T-helper 2 cell treated with Interferon-gamma antibody and Interleukin-4, amounts not matched to agents 100 ng/mL and 5 ng/mL, for 36 hours (primary cell): Measurements from ENCODE around the gene CCM2L. TPM values are rescaled to one million over a fixed set of nuclear protein-coding genes. Genes with fewer than 3 reads are reported as not detected.

Source experiments
- total RNA-seq: library from RNA; stranded (reverse); gene quantifications from 2 replicates; pipeline ENCODE4 v1.2.3, GENCODE V29; 2022

CCM2L gene
- total RNA-seq, 1 donor from 2014 or later: not detected

Other genes starting within 250 kb of the CCM2L start
- 0.50 and 1.0 TPM in 2 replicates for gene MYLK2, start 191.1 kb upstream of the CCM2L start, total RNA-seq
- gene FOXS1, start 164.8 kb upstream of the CCM2L start, total RNA-seq: not detected in 2 replicates
- not detected in 2 replicates for gene DUSP15, start 139.9 kb upstream of the CCM2L start, total RNA-seq
- not detected in 2 replicates for gene TTLL9, start 139.8 kb upstream of the CCM2L start, total RNA-seq
- 13.4 and 15.4 TPM in 2 replicates for gene PDRG1, start 58.4 kb upstream of the CCM2L start, total RNA-seq
- gene XKR7, start 42.3 kb upstream of the CCM2L start, total RNA-seq: 0.05 TPM in 2 replicates
- not detected in 2 replicates for gene HCK, start 41.8 kb downstream of the CCM2L start, total RNA-seq
- gene TM9SF4, start 99.3 kb downstream of the CCM2L start, total RNA-seq: 37.0 and 37.4 TPM in 2 replicates
- gene PLAGL2, start 197.3 kb downstream of the CCM2L start, total RNA-seq: 30.3 and 30.9 TPM in 2 replicates
- 28.8 and 30.0 TPM in 2 replicates for gene POFUT1, start 197.4 kb downstream of the CCM2L start, total RNA-seq